SK-N-SH treated with all-trans-retinoic acid at 6 μM for 48 hours (cell line): ENCODE measurements around the gene TPM1.

ENCODE experiments used
- ATAC-seq: fragments of 200-7000 bp; cut with Tn5 transposase; 3 replicates; pipeline ENCODE4 v1.9.1; 2020; ENCODE audit warnings: mild to moderate bottlenecking, moderate library complexity
- ARNTL ChIP-seq: fragments of 450-650 bp; formaldehyde crosslinking; IDR thresholded peaks from 2 replicates; pipeline ENCODE4 v1.5.0; 2020; ENCODE audit warnings: low read depth, mild to moderate bottlenecking, moderate library complexity, borderline replicate concordance
- BACH2 ChIP-seq: fragments of 250-450 bp; sonication (Bioruptor Pico); IDR thresholded peaks from 2 replicates; pipeline ENCODE4 v1.9.0; 2021; ENCODE audit warnings: mild to moderate bottlenecking, borderline replicate concordance
- CSDC2 ChIP-seq: fragments of 250-450 bp; sonication (Bioruptor Pico); IDR thresholded peaks from 2 replicates; pipeline ENCODE4 v1.5.0; 2020; ENCODE audit warnings: mild to moderate bottlenecking, moderate library complexity
- ESRRG ChIP-seq: fragments of 250-450 bp; sonication (Bioruptor Pico); IDR thresholded peaks from 2 replicates; pipeline ENCODE4 v1.6.1; 2021; ENCODE audit warnings: mild to moderate bottlenecking
- GLIS3 ChIP-seq: fragments of 250-450 bp; sonication (Bioruptor Pico); IDR thresholded peaks from 2 replicates; pipeline ENCODE4 v1.5.0; 2020; ENCODE audit warnings: mild to moderate bottlenecking, moderate library complexity
- ISL1 ChIP-seq: fragments of 250-450 bp; sonication (Bioruptor Pico); IDR thresholded peaks from 2 replicates; pipeline ENCODE4 v2.1.2; 2022; ENCODE audit warnings: mild to moderate bottlenecking, moderate library complexity
- OSR1 ChIP-seq: fragments of 250-450 bp; sonication (Bioruptor Pico); IDR thresholded peaks from 2 replicates; pipeline ENCODE4 v1.8.0; 2022; ENCODE audit warnings: moderate library complexity, mild to moderate bottlenecking, inconsistent platforms
- RARB ChIP-seq: fragments of 250-450 bp; sonication (Bioruptor Pico); IDR thresholded peaks from 2 replicates; pipeline ENCODE4 v1.8.0; 2021; ENCODE audit warnings: mild to moderate bottlenecking, moderate library complexity
- TCF4 ChIP-seq: fragments of 250-450 bp; sonication (Bioruptor Pico); IDR thresholded peaks from 2 replicates; pipeline ENCODE4 v1.8.0; 2021; ENCODE audit warnings: mild to moderate bottlenecking, moderate library complexity, borderline replicate concordance
- TOX ChIP-seq: fragments of 250-450 bp; sonication (Bioruptor Pico); IDR thresholded peaks from 2 replicates; pipeline ENCODE4 v1.8.0; 2021; ENCODE audit warnings: mild to moderate bottlenecking, moderate library complexity, borderline replicate concordance
- ZFP3 ChIP-seq: fragments of 250-450 bp; sonication (Bioruptor Pico); IDR thresholded peaks from 2 replicates; pipeline ENCODE4 v1.5.0; 2020; ENCODE audit warnings: mild to moderate bottlenecking, moderate library complexity
- ZFP30 ChIP-seq: fragments of 450-650 bp; formaldehyde crosslinking; IDR thresholded peaks from 2 replicates; pipeline ENCODE4 v1.5.0; 2022; ENCODE audit warnings: mild to moderate bottlenecking, moderate library complexity
- ZNF565 ChIP-seq: fragments of 450-650 bp; formaldehyde crosslinking; conservative IDR thresholded peaks from 2 replicates; pipeline ENCODE4 v1.5.0; 2020; ENCODE audit warnings: low read depth, mild to moderate bottlenecking, moderate library complexity
- ZNF8 ChIP-seq: fragments of 450-650 bp; formaldehyde crosslinking; IDR thresholded peaks from 2 replicates; pipeline ENCODE4 v1.5.0; 2020; ENCODE audit warnings: mild to moderate bottlenecking, moderate library complexity
- TF ChIP-seq, protein P1 (sequence below): fragments of 250-450 bp; sonication (Bioruptor Pico); IDR thresholded peaks from 2 replicates; pipeline ENCODE4 v1.5.1; 2021; ENCODE audit warnings: mild to moderate bottlenecking, moderate library complexity
- TF ChIP-seq, protein P2 (sequence below): fragments of 250-450 bp; sonication (Bioruptor Pico); IDR thresholded peaks from 2 replicates; pipeline ENCODE4 v1.8.0; 2021; ENCODE audit warnings: low read depth, mild to moderate bottlenecking, moderate library complexity, borderline replicate concordance
- TF ChIP-seq, protein P3 (sequence below): fragments of 250-450 bp; sonication (Bioruptor Pico); IDR thresholded peaks from 2 replicates; pipeline ENCODE4 v1.5.1; 2020; ENCODE audit warnings: low read depth, mild to moderate bottlenecking, moderate library complexity
- TF ChIP-seq, protein P4 (sequence below): fragments of 250-450 bp; sonication (Bioruptor Pico); IDR thresholded peaks from 2 replicates; pipeline ENCODE4 v1.8.0; 2020; ENCODE audit warnings: mild to moderate bottlenecking, moderate library complexity, borderline replicate concordance
- TF ChIP-seq, protein P5 (sequence below): fragments of 250-450 bp; sonication (Bioruptor Pico); IDR thresholded peaks from 2 replicates; pipeline ENCODE4 v1.5.0; 2020; ENCODE audit warnings: mild to moderate bottlenecking, moderate library complexity

Gene TPM1

DNA sequence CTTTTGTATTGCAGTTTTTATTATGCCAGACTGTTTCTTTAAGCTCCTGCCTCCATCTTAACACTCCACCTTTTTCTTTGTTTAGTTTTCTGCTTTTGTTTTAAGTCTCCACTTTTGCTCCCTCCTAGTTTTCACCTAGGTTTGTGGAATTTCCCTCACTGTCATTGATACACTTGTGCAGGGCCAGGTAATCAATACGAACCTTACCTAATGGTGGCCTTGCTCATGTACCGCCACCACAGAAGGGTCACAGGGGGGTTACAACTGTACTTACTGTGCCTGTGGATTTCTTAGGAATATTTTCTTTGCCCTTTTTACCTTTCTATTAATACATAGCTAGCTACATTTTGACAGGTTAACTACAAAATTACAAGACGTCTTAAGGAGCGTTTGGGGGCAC, 43.4 kb upstream of the TPM1 start:
- no peak for ATAC-seq
- TF ChIP-seq BACH2 (CRISPR knock-in tag) = no peak
- TF ChIP-seq ZFP3 (CRISPR knock-in tag) = no peak
- no peak for TF ChIP-seq ESRRG (CRISPR knock-in tag)
- TF ChIP-seq ZNF565 = no peak
- TF ChIP-seq, protein P1, sequence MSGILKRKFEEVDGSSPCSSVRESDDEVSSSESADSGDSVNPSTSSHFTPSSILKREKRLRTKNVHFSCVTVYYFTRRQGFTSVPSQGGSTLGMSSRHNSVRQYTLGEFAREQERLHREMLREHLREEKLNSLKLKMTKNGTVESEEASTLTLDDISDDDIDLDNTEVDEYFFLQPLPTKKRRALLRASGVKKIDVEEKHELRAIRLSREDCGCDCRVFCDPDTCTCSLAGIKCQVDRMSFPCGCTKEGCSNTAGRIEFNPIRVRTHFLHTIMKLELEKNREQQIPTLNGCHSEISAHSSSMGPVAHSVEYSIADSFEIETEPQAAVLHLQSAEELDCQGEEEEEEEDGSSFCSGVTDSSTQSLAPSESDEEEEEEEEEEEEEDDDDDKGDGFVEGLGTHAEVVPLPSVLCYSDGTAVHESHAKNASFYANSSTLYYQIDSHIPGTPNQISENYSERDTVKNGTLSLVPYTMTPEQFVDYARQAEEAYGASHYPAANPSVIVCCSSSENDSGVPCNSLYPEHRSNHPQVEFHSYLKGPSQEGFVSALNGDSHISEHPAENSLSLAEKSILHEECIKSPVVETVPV (CRISPR knock-in tag) = no peak
- TF ChIP-seq, protein P2, sequence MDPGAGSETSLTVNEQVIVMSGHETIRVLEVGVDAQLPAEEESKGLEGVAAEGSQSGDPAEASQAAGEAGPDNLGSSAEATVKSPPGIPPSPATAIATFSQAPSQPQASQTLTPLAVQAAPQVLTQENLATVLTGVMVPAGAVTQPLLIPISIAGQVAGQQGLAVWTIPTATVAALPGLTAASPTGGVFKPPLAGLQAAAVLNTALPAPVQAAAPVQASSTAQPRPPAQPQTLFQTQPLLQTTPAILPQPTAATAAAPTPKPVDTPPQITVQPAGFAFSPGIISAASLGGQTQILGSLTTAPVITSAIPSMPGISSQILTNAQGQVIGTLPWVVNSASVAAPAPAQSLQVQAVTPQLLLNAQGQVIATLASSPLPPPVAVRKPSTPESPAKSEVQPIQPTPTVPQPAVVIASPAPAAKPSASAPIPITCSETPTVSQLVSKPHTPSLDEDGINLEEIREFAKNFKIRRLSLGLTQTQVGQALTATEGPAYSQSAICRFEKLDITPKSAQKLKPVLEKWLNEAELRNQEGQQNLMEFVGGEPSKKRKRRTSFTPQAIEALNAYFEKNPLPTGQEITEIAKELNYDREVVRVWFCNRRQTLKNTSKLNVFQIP = no peak
- no peak for TF ChIP-seq ARNTL (CRISPR knock-in tag)
- no peak for TF ChIP-seq ISL1 (CRISPR knock-in tag)

DNA sequence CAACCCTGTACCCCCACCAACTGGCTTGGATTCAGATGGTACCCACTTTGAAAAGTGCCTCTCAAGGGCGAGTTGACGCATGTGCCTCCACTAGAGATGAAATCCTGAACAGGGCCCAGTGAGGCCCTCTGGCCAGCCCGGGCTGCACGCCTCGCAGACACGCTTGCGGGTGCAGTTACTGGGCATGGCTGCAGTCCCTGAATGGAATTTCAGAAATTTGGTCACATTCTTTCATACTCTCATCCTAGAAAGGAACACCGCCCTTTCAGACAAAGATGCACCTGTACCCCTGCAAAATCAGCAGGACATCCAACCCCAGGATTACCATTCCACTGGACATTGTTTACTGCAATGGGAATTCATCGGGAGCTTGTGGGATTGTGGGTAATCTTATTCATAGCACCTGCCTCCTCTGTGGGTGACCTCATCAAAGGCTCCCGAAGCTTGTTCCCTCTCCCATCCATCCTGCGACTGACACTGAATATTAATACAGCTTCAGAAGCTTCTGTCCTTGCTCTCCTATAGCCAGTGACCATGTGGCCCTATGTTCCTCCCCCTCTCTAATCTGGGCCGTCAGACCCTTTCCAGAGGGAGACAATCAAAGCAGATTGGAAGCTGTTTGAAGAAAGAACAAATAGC, 42.5 kb upstream of the TPM1 start:
- TF ChIP-seq, protein P3, sequence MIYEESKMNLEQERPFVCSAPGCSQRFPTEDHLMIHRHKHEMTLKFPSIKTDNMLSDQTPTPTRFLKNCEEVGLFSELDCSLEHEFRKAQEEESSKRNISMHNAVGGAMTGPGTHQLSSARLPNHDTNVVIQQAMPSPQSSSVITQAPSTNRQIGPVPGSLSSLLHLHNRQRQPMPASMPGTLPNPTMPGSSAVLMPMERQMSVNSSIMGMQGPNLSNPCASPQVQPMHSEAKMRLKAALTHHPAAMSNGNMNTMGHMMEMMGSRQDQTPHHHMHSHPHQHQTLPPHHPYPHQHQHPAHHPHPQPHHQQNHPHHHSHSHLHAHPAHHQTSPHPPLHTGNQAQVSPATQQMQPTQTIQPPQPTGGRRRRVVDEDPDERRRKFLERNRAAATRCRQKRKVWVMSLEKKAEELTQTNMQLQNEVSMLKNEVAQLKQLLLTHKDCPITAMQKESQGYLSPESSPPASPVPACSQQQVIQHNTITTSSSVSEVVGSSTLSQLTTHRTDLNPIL (CRISPR knock-in tag) = no peak
- TF ChIP-seq ISL1 (CRISPR knock-in tag) (no peak), TCF4 (no peak), ARNTL (CRISPR knock-in tag) (no peak), CSDC2 (CRISPR knock-in tag) (no peak), GLIS3 (no peak), ZFP3 (CRISPR knock-in tag) (no peak)
- TF ChIP-seq, protein P1 (CRISPR knock-in tag) = no peak
- TF ChIP-seq, protein P2 = no peak
- no peak for ATAC-seq

DNA sequence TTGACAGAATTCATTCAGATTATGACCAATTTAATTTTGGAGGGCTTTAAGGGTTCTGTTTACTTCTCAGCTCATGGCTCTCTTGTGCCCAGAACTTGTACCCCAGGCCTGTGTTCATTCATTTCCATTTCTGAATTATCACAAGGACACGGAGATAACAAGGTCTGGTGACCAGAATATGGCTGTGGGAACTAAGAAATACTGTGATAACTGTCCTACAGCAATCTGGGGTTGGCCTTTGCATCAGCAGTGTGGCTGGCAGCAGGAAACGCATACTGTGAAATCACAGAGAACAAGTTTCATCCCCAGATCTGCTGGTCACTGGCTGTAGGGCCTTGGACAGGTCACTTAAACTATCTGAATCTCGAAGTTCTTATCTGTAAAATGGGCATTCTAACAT, 41.8 kb upstream of the TPM1 start:
- TF ChIP-seq, protein P4, sequence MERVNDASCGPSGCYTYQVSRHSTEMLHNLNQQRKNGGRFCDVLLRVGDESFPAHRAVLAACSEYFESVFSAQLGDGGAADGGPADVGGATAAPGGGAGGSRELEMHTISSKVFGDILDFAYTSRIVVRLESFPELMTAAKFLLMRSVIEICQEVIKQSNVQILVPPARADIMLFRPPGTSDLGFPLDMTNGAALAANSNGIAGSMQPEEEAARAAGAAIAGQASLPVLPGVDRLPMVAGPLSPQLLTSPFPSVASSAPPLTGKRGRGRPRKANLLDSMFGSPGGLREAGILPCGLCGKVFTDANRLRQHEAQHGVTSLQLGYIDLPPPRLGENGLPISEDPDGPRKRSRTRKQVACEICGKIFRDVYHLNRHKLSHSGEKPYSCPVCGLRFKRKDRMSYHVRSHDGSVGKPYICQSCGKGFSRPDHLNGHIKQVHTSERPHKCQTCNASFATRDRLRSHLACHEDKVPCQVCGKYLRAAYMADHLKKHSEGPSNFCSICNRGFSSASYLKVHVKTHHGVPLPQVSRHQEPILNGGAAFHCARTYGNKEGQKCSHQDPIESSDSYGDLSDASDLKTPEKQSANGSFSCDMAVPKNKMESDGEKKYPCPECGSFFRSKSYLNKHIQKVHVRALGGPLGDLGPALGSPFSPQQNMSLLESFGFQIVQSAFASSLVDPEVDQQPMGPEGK (CRISPR knock-in tag) = no peak
- TF ChIP-seq OSR1 (no peak), RARB (CRISPR knock-in tag) (no peak), BACH2 (CRISPR knock-in tag) (no peak), TCF4 (no peak), ESRRG (CRISPR knock-in tag) (no peak), ZNF8 (CRISPR knock-in tag) (no peak), ZFP30 (CRISPR knock-in tag) (no peak), TOX (no peak), ZFP3 (CRISPR knock-in tag) (no peak)
- TF ChIP-seq, protein P5, sequence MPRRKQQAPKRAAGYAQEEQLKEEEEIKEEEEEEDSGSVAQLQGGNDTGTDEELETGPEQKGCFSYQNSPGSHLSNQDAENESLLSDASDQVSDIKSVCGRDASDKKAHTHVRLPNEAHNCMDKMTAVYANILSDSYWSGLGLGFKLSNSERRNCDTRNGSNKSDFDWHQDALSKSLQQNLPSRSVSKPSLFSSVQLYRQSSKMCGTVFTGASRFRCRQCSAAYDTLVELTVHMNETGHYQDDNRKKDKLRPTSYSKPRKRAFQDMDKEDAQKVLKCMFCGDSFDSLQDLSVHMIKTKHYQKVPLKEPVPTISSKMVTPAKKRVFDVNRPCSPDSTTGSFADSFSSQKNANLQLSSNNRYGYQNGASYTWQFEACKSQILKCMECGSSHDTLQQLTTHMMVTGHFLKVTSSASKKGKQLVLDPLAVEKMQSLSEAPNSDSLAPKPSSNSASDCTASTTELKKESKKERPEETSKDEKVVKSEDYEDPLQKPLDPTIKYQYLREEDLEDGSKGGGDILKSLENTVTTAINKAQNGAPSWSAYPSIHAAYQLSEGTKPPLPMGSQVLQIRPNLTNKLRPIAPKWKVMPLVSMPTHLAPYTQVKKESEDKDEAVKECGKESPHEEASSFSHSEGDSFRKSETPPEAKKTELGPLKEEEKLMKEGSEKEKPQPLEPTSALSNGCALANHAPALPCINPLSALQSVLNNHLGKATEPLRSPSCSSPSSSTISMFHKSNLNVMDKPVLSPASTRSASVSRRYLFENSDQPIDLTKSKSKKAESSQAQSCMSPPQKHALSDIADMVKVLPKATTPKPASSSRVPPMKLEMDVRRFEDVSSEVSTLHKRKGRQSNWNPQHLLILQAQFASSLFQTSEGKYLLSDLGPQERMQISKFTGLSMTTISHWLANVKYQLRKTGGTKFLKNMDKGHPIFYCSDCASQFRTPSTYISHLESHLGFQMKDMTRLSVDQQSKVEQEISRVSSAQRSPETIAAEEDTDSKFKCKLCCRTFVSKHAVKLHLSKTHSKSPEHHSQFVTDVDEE = no peak
- no peak for ATAC-seq
